Neural crest cell (in vitro differentiated cells): ENCODE results near the gene TOM1. TPM values are rescaled to one million over a fixed set of nuclear protein-coding genes. Genes with fewer than 3 reads are reported as not detected.

Experiments
- DNase-seq: peaks from one replicate; pipeline ENCODE4 v3.0.0; 2021; ENCODE audit warnings: low read depth, mixed read lengths, low spot score
- H3K27ac Mint-ChIP-seq: one replicate; pipeline ENCODE4 v1.8.0; 2021; ENCODE audit warnings: mild to moderate bottlenecking, mixed read lengths; ENCODE audit not compliant: unreplicated experiment
- H3K27me3 Mint-ChIP-seq: 2 replicates; pipeline ENCODE4 v1.8.0; 2021; ENCODE audit warnings: low read depth, mild to moderate bottlenecking, mixed read lengths
- H3K36me3 Mint-ChIP-seq: 2 replicates; pipeline ENCODE4 v1.8.0; 2021; ENCODE audit warnings: low read depth, mild to moderate bottlenecking, mixed read lengths
- H3K4me1 Mint-ChIP-seq: 2 replicates; pipeline ENCODE4 v1.8.0; 2021; ENCODE audit warnings: mixed read lengths
- H3K4me3 Mint-ChIP-seq: one replicate; pipeline ENCODE4 v1.8.0; 2021; ENCODE audit warnings: mild to moderate bottlenecking, mixed read lengths
- H3K9me3 Mint-ChIP-seq: 2 replicates; pipeline ENCODE4 v1.8.0; 2021; ENCODE audit warnings: mixed read lengths
- total RNA-seq: library from RNA; stranded (reverse); gene quantifications from 2 replicates; pipeline ENCODE4 v1.2.1, GENCODE V29; 2021
- TF ChIP-seq, protein P1 (sequence below): fragments of 200-600 bp; sonication (generic); conservative IDR thresholded peaks from 2 replicates; pipeline ENCODE4 v1.5.0; 2021; ENCODE audit warnings: antibody characterized with exemption, mild to moderate bottlenecking

Gene TOM1
- total RNA-seq, 1 donor from 2014 or later, result 24.7 TPM

DNA sequence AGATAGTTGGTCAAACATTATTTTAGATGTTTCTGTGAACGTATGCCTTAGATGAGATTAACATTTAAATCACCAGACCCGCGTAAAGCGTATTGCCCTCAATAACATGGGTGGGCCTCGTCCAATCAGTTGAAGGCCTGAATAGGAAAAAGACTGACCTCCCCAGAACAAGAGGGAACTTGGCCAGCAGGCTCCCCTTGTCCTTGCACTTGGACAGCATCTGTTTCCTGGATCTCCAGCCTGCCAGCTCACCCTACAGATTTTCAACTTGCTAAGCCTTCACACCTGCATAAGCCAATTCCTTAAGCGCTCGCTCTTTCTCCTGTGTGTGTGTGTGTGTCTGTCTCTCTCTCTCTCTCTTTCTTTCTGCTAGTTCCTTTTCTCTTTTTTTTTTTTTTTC lies 8.2 kb downstream of the TOM1 start:
- H3K27me3 Mint-ChIP-seq, result no peaks in the 10 kb centered on the region
- no peak overlapping the region for H3K27ac Mint-ChIP-seq
- no peaks in the 10 kb centered on the region for H3K36me3 Mint-ChIP-seq
- peaks cover 30% of the 10 kb centered on the region for H3K4me1 Mint-ChIP-seq
- H3K4me3 Mint-ChIP-seq, result no peak overlapping the region
- no peaks in the 10 kb centered on the region for H3K9me3 Mint-ChIP-seq
- no peak for DNase-seq
- TF ChIP-seq, protein P1, sequence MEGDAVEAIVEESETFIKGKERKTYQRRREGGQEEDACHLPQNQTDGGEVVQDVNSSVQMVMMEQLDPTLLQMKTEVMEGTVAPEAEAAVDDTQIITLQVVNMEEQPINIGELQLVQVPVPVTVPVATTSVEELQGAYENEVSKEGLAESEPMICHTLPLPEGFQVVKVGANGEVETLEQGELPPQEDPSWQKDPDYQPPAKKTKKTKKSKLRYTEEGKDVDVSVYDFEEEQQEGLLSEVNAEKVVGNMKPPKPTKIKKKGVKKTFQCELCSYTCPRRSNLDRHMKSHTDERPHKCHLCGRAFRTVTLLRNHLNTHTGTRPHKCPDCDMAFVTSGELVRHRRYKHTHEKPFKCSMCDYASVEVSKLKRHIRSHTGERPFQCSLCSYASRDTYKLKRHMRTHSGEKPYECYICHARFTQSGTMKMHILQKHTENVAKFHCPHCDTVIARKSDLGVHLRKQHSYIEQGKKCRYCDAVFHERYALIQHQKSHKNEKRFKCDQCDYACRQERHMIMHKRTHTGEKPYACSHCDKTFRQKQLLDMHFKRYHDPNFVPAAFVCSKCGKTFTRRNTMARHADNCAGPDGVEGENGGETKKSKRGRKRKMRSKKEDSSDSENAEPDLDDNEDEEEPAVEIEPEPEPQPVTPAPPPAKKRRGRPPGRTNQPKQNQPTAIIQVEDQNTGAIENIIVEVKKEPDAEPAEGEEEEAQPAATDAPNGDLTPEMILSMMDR, result no peak

DNA sequence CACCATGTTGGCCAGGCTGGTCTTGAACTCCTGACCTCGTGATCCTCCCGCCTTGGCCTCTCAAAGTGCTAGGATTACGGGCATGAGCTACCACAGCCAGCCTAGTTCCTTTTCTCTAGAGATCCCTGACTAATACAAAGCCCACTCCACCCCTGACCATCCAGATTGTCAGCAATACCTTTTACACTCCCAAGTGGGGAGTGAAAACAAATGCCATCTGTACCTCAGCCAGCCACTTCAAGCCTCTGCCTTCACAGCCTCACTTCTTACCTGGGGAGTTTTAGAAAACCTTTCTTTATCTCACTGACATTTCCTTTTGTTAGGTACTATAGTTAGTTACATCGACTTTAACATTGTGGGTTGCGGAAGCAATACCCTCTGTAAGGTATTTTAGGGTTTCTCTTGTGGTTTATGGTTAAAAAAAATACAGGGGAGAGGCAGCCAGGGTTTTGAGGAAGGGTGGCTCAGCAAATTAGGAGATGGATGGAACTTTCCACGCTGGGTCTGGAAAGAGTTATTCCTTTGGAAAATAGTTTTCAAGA lies 8.9 kb downstream of the TOM1 start:
- Mint-ChIP-seq H3K4me1 (peaks cover 34% of the 10 kb centered on the region), H3K27ac (no peak overlapping the region), H3K4me3 (no peak overlapping the region), H3K27me3 (no peaks in the 10 kb centered on the region), H3K36me3 (no peaks in the 10 kb centered on the region), H3K9me3 (no peaks in the 10 kb centered on the region)
- DNase-seq, result no peak
- TF ChIP-seq, protein P1, result no peak

DNA sequence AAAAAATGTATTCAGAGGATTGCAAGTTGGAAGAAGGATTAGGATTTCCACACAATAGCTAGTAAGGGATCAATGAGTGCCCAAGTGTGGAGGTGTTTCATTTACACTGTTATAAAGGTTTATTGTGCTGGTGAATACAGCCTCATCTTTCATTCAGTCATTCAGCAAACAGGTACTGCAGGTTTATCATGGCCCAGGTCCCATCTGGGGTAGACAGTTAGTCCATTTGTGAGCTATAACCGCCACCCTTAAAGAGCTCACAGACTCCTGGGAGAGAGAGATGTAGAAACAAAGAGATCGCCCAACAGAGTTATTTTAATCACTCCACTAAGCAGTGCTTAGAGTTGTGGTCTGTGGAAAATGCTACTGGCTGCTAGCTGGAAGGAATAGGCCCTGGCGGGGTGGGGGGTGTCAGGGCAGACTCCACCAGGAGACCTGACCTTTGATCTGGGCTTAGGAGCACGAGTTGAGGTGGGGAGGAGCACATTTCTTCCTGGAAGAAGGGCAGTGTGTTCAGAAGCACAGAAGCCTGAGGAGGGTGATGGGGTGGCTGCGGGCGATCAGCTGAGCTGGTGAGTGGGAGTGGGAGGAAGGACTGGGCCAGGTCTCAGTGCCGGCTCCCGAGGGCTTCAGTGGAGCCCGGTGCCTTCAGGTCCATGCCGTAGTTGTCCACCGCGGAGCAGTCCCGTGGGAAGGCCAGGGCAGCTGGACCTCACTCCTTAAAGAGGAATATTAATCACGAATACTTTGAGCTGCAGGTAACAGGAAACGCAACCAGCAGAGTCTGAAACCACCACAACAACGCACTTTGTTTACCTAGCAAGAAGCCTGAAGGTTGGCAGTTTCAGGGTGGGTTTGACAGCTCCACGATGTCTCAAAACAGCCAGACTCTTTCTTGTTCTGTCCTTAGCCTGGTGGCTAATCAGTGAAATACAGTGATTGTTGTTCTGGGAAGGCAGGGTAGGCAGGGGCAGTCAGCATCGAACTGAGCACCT lies 11.2 kb downstream of the TOM1 start:
- Mint-ChIP-seq H3K9me3 (no peaks in the 10 kb centered on the region), H3K27ac (peak overlapping the region; percentile 53), H3K36me3 (no peaks in the 10 kb centered on the region), H3K4me1 (peaks cover 34% of the 10 kb centered on the region), H3K4me3 (no peak overlapping the region), H3K27me3 (no peaks in the 10 kb centered on the region)
- TF ChIP-seq, protein P1, result no peak
- DNase-seq, result no peak

DNA sequence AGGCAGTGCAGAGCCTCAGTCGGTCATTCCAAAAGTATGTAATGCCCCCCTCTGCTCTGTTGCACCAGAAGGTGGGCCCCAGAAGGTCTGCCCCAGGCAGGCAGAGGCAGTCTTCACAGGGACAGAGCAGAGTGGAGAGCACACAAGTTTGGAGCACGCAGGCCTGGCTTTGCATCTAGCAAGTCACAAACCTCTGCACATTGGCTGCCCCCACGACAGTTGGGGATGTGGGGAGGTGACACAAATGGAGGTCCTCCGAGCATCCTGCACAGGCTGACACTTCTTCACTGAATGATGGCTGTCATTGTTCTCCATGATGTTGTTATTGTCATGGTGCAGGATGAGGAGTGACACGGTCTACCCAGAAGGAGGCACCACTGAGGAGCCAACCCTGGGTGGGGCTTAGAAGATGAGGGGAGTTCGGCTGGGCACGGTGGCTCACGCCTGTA lies 11.9 kb downstream of the TOM1 start:
- Mint-ChIP-seq H3K4me1 (peaks cover 30% of the 10 kb centered on the region), H3K27ac (peak overlapping the region; percentile 19), H3K9me3 (no peaks in the 10 kb centered on the region), H3K27me3 (no peaks in the 10 kb centered on the region), H3K4me3 (no peak overlapping the region), H3K36me3 (no peaks in the 10 kb centered on the region)
- TF ChIP-seq, protein P1, result no peak
- DNase-seq, result no peak

DNA sequence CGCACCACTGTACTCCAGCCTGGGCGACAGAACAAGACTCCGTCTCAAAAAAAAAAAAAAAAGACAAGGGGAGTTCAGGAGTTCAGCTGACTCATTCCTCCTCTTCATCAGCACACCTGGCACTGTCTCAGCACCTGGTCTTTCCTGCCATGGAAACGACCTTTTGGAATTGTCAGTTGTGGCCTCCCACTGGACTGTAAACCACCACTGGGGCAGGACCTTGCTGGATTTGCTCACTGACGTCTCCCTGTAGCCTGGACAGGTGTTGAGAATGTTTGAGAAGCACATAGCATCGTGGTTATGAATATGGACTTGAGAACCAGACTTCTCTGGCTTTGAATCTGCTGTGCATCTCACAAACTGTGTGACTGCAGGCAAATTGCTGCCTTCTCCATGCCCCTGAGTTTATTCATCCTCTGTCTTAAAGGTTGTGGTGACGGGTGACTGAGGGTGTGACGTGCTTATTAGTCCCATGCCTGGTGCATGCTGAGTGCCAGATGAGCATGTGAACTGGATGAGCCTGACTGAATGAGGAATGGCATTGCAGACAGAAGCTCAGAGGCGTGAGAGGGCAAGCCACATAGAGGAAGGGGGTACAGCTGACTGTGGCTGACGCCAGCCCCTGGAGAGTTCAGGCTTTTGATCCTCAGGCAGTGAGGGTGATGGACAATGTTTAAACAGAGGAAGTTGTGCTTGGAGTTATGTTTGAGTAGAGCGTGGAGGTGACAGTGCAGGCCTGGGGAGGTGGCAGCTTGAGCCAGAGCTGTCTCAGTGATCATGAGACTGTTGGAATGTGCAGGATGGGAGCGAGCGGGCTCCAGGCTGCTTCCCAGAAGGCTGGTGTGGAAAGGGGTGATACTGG lies 12.7 kb downstream of the TOM1 start:
- Mint-ChIP-seq H3K27me3 (no peaks in the 10 kb centered on the region), H3K9me3 (no peaks in the 10 kb centered on the region), H3K36me3 (no peaks in the 10 kb centered on the region), H3K27ac (peak overlapping the region; percentile 4), H3K4me3 (no peak overlapping the region), H3K4me1 (peaks cover 21% of the 10 kb centered on the region)
- TF ChIP-seq, protein P1, result no peak
- DNase-seq, result no peak
